ENCODE results near the gene ARHGAP22.

ARHGAP22 gene

DNA sequence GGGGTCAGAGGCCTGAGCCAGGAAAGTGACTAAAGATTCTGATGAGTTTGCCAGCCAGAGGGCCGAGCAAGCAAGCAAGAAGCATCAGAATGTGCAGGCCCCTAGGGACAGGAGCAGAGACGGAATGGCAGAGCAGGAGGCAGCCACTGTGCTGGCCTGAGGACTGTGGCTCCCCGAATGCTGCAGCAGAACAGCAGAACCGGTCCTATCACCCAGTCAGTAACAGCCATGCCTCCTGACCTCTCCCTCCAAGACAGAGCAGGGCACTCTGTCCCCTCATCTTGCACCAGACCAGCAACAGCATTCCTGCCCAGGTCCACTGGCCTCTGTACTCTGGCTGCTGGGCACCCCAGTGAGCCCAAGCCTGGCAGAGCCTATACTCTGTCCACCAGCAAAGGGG is 85.9 kb downstream of the ARHGAP22 start:
- Mint-ChIP-seq H3K27ac (no peak overlapping the region), H3K4me1 (ENCODE audit: low read depth) (peaks cover 10% of the 10 kb centered on the region), H3K27me3 (peaks cover 38% of the 10 kb centered on the region), H3K36me3 (ENCODE audit: low read depth) (no peaks in the 10 kb centered on the region), H3K4me3 (no peak overlapping the region), H3K9me3 (peaks cover 14% of the 10 kb centered on the region)

DNA sequence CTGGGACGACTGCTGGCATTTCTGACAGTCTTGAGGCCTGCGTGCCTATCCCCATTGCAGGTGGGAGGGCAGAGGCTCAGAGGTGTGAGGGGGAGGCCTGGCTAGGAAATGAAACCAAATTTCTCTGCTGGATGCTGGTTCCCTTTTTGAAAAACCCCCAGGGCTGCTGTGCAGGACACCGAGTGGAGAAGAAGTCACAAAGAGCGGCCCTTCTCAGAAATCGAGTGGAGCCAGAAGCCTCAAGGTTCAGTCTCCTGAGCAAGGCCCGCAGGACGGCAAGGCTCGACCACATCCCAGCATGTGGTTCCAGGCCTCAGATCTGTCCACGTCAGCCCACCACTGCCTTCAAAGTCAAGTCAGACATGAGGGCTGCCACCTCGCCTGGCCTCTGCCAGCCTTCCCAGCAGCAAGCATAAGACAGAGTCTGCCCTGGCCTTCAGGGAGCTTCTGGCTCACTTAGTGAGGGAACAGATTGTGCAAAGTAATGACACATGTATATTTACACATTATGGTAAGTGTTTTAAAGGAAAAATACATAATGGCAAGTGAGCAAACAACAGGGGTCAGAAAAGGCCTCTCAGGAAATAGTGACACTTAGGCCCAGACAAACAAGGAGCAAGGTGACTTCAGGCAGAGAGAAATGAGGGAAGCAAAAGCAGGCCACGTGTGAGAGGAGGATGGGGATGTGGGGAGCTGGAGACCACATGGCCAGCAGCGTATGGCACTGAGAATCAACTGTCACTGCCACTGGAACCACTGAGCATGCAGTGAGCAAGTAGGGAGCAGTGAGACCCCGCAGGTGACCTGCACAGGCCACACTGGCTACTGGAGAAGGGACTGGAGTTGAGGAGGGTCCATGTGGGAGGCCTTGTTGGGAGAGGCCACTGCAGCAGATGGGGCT is 86.7 kb downstream of the ARHGAP22 start:
- Mint-ChIP-seq H3K27ac (no peak overlapping the region), H3K9me3 (peaks cover 20% of the 10 kb centered on the region), H3K36me3 (ENCODE audit: low read depth) (no peaks in the 10 kb centered on the region), H3K4me1 (ENCODE audit: low read depth) (peaks cover 10% of the 10 kb centered on the region), H3K4me3 (no peak overlapping the region), H3K27me3 (peaks cover 39% of the 10 kb centered on the region)

DNA sequence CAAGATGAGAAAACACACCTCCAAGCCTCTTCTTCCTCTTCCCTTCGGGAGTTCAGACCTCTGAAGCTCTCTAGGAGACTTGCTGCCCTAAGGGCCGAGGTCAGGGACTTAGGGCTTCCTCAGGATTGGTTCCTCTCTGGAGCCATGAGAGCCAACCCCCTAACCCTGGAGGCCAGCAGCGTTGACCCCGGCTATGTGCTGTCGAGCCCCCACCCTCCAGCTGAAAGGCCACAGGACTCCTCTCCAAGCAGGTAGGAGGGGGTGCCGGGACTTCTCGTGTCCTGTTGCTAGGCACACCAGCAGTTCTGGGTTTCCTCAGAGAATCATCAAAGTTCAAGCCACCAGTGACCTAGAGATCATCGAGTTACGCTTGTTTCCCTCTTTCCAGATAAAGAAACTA is 87.4 kb downstream of the ARHGAP22 start:
- H3K9me3 Mint-ChIP-seq = peaks cover 24% of the 10 kb centered on the region
- no peak overlapping the region for H3K27ac Mint-ChIP-seq
- peaks cover 10% of the 10 kb centered on the region for H3K4me1 Mint-ChIP-seq (ENCODE audit: low read depth)
- peaks cover 32% of the 10 kb centered on the region for H3K27me3 Mint-ChIP-seq
- H3K4me3 Mint-ChIP-seq = no peak overlapping the region
- no peaks in the 10 kb centered on the region for H3K36me3 Mint-ChIP-seq (ENCODE audit: low read depth)

DNA sequence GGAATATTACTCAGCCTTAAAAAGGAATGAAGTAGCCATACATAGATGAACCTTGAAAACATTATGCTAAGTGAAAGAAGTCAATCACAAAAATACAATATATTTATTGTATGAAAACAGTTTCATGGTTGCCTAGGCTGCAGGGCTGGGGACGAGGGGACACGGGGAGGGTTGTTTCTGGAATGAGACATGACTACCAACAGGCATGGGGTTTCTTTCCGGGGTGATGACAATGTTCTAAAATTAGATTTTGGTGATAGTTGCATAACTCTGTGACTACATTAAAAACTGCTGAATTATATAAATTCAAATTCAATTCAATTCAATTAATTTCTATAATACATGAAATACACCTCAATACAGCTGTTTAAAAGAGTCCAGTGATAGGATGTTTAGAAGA is 88.0 kb downstream of the ARHGAP22 start:
- Mint-ChIP-seq H3K27ac (no peak overlapping the region), H3K27me3 (peaks cover 28% of the 10 kb centered on the region), H3K4me3 (no peak overlapping the region), H3K4me1 (ENCODE audit: low read depth) (peaks cover 12% of the 10 kb centered on the region), H3K9me3 (peaks cover 24% of the 10 kb centered on the region), H3K36me3 (ENCODE audit: low read depth) (no peaks in the 10 kb centered on the region)

- Mint-ChIP-seq H3K36me3 (ENCODE audit: low read depth) (no peaks in the 10 kb centered on the region), H3K27me3 (peaks cover 12% of the 10 kb centered on the region), H3K4me1 (ENCODE audit: low read depth) (peaks cover 15% of the 10 kb centered on the region), H3K27ac (no peak overlapping the region), H3K4me3 (no peak overlapping the region), H3K9me3 (peaks cover 24% of the 10 kb centered on the region)
Measured at GRCh38 chr10:48514916-48515315, 90.0 kb downstream of the ARHGAP22 start.

DNA sequence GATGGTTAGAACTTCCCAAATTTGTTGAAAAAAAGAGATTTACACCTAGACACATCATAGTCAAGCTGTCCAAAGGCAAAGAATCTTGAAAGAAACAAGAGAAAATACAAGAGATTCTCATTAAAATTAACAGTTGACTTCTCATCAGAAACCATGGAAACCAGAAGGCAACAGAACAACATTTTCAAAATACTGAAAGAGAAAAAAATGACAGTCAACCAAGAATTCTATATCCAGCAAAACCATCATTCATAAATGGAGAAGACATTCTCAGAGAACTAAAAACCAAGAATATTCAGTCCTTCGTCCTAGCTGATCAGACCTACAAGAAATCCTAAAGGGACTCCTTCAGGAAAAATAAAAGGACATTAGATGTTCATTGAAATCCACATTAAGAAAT is 90.6 kb downstream of the ARHGAP22 start:
- Mint-ChIP-seq H3K27me3 (peaks cover 10% of the 10 kb centered on the region), H3K36me3 (ENCODE audit: low read depth) (no peaks in the 10 kb centered on the region), H3K4me1 (ENCODE audit: low read depth) (peaks cover 15% of the 10 kb centered on the region), H3K4me3 (no peak overlapping the region), H3K27ac (no peak overlapping the region), H3K9me3 (peaks cover 24% of the 10 kb centered on the region)

- peaks cover 6% of the 10 kb centered on the region for H3K4me1 Mint-ChIP-seq (ENCODE audit: low read depth)
- H3K27me3 Mint-ChIP-seq = peaks cover 5% of the 10 kb centered on the region
- H3K27ac Mint-ChIP-seq = no peak overlapping the region
- no peaks in the 10 kb centered on the region for H3K36me3 Mint-ChIP-seq (ENCODE audit: low read depth)
- H3K4me3 Mint-ChIP-seq = no peak overlapping the region
- peaks cover 24% of the 10 kb centered on the region for H3K9me3 Mint-ChIP-seq
Measured at GRCh38 chr10:48512861-48513260, 92.0 kb downstream of the ARHGAP22 start.

DNA sequence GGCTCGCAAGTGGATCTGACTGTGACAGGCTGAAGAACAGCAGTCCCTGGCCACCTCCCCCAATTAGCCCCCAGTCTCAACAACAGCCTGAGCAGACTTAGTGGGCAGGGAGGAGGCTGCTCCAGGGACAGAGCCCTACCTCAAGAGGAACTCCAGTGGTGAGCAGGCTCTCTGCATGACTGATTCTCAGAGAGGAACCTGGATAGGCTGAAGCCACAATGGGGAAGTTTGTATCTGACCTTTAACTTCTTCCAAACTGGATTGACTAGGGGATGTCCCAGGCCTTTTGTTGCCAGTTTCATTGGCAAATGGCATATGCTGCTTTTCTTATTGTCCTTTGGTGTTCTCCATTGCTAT is 93.0 kb downstream of the ARHGAP22 start:
- H3K36me3 Mint-ChIP-seq (ENCODE audit: low read depth) = no peaks in the 10 kb centered on the region
- H3K4me3 Mint-ChIP-seq = no peak overlapping the region
- no peak overlapping the region for H3K27ac Mint-ChIP-seq
- peaks cover 24% of the 10 kb centered on the region for H3K9me3 Mint-ChIP-seq
- peaks cover 5% of the 10 kb centered on the region for H3K4me1 Mint-ChIP-seq (ENCODE audit: low read depth)
- H3K27me3 Mint-ChIP-seq = peaks cover 5% of the 10 kb centered on the region

GRCh38 chr10:48511066-48511874 is 93.6 kb downstream of the ARHGAP22 start:
- peaks cover 5% of the 10 kb centered on the region for H3K4me1 Mint-ChIP-seq (ENCODE audit: low read depth)
- peaks cover 24% of the 10 kb centered on the region for H3K9me3 Mint-ChIP-seq
- peaks cover 5% of the 10 kb centered on the region for H3K27me3 Mint-ChIP-seq
- H3K4me3 Mint-ChIP-seq = no peak overlapping the region
- no peaks in the 10 kb centered on the region for H3K36me3 Mint-ChIP-seq (ENCODE audit: low read depth)
- no peak overlapping the region for H3K27ac Mint-ChIP-seq

DNA sequence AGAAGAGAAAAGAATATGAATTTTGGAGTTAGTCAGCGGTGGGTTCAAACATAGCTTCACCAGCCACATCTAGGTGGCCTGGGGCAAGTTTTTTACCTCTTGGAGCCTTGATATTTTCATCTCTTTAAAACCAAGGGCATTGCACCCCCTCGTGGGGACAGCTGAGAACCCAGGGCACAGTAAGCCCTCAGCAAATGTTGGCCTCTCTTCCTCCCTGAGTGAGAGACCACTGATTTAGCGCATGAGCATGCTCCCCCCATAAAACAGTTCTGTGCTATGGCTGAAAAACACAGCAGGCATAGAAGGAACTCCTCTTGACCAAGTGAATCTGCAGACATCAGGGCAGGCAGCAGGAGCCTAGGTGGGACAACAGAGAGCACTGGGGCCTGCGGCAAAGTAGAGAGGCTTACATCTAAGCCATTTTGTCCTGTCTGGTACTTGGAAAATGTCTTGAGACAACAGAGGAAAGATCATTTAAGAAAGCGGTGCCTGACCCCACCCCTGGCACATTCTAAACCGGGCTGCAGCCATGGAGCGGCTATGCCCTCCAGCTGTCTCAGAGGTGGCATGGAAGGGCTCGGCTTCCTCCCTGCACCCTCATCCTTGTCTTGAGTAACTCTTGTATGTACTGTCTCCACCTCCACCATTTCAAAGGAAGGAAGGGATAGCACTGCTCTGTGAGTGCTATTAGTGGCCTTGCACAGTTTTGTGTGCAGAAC is 94.7 kb downstream of the ARHGAP22 start:
- Mint-ChIP-seq H3K36me3 (ENCODE audit: low read depth) (no peaks in the 10 kb centered on the region), H3K4me1 (ENCODE audit: low read depth) (peaks cover 5% of the 10 kb centered on the region), H3K9me3 (peaks cover 17% of the 10 kb centered on the region), H3K27ac (no peak overlapping the region), H3K4me3 (no peak overlapping the region), H3K27me3 (peaks cover 5% of the 10 kb centered on the region)

DNA sequence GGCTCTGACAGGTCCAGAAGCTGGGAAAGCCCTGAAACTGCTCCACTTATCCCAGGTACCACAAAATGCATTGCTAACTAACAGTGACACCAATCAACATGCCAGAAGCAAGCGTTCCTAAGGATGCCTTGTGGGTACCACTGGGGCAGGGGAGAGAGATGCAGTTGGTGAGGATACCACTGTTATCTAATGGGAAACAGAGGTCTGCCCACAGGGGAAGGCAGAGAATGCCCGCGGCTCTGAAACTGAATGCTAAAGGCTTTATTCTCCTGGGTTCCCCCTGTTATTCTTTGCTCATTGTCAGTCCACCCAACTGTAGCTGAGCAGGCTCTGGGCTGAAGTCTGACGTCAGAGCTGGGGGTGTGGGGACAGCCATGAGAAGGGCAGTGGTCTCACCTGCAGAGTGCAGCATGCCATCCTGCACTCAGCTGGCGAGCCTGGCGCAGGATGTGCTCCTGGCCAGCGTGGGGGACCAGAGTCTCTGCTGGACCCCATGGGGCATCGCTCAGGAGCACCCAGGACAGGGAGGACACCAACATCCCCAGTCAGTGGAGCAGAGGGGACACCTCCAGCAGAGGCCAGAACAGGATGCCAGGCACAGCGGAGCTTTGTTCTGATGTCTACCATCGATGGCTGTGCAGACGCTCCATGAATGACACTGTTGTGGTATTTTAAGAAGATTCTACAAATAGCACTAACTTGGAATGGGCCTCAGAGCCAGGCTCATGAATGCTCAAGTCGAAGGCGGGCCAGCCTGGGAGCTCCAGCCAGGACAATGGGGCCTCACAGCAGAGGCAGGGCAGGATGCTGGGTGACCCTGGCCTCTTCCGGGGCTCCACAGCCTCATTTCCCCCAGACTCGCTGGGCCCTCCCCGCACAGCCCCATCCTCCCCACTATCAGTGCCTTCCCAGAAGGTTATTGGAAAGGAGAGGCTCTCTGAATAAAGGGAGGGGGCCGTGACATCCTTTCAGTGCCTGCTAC is 95.8 kb downstream of the ARHGAP22 start:
- Mint-ChIP-seq H3K4me1 (ENCODE audit: low read depth) (peaks cover 5% of the 10 kb centered on the region), H3K9me3 (peaks cover 11% of the 10 kb centered on the region), H3K27ac (no peak overlapping the region), H3K27me3 (peaks cover 3% of the 10 kb centered on the region), H3K4me3 (no peak overlapping the region), H3K36me3 (ENCODE audit: low read depth) (no peaks in the 10 kb centered on the region)

DNA sequence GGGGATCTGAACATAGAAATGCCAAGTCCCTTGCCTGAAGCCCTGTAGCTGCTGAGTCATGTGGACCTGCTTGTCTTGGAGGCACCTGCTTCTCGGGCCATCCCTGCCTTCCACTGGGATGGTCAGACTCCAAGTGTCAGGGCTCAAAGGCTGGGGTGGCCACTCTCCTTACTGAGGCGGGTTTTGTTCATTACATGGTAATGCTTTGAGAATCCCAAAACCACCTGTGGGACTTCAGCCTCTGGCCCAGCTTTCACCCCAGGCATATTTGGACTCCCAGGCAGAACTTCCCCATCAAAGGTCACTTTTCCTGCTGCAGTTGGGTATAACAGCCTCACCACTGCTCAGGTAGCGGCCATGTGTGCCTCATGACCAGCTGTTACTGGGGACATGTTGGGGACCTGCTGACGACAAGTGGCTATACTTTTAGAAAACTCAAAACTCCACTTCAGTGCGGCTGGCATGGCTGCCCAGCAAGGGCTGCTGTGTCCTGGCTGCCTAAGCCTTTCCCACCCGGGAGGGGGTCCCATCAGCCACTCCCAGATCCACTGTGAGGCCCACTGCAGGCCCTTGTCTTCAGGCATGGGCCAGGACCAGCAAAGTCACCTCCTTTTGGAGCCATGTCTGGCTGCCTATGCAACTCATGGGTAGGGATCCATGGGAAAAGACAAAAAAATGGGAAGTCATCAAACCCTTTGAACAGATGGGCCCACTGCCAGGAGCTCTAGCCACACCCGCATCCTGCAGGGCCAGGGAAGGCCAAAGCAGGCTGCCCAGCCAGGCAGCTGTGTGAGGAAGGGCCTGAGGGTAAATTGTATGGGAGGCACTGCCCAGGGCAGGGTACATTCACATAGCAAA is 96.7 kb downstream of the ARHGAP22 start:
- Mint-ChIP-seq H3K27ac (no peak overlapping the region), H3K36me3 (ENCODE audit: low read depth) (no peaks in the 10 kb centered on the region), H3K27me3 (no peaks in the 10 kb centered on the region), H3K4me1 (ENCODE audit: low read depth) (peaks cover 5% of the 10 kb centered on the region), H3K9me3 (peaks cover 4% of the 10 kb centered on the region), H3K4me3 (no peak overlapping the region)

GRCh38 chr10:48507494-48507893 is 97.4 kb downstream of the ARHGAP22 start:
- no peak overlapping the region for H3K4me3 Mint-ChIP-seq
- H3K4me1 Mint-ChIP-seq (ENCODE audit: low read depth) = peaks cover 5% of the 10 kb centered on the region
- no peaks in the 10 kb centered on the region for H3K27me3 Mint-ChIP-seq
- no peaks in the 10 kb centered on the region for H3K36me3 Mint-ChIP-seq (ENCODE audit: low read depth)
- no peaks in the 10 kb centered on the region for H3K9me3 Mint-ChIP-seq
- no peak overlapping the region for H3K27ac Mint-ChIP-seq
